RPMI8226 (cell line): ENCODE measurements around the gene PRKAR1B.

ENCODE experiments used
- DNase-seq: peaks from one replicate; pipeline ENCODE4 v3.0.0-alpha.2; 2015

PRKAR1B gene

DNA sequence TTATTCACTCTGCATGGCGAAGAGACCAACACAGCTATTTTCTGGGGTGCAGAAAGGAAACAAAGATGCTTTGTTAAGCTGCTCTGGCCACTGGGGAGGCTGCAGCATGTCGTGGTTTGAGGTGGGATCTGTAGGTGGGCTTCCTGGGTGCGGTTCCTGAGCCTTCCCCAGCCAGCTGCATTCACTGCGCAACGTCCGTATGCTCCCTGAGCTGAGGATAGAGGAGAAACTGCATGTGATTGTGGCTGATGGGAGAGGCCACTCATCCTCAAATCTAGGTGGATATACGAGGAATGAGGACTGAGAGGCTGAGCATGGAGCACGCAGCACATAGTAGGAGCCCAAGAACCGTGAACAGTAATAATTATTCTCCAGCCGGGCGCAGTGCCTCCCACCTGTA, 10.4 kb downstream of the PRKAR1B start:
- no peak for DNase-seq

DNA sequence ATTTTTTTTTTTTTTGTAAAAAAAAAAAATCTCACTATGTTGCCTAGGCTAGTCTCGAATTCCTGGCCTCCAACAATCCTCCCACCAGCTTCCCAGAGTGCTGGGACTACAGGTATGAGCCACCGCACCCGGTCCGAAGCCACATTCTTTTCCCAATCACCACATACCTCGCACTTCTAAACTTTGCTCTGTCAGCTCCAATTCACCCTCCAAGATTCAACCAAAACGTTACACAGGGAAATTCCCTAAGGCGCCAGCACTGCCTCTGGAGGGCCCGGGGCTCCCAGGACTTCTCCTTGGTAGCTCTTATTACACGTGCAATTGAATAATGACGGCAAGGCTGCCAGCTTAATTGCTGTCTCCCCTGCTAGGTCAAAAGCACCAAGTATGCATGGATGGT, 10.9 kb downstream of the PRKAR1B start:
- no peak for DNase-seq

DNA sequence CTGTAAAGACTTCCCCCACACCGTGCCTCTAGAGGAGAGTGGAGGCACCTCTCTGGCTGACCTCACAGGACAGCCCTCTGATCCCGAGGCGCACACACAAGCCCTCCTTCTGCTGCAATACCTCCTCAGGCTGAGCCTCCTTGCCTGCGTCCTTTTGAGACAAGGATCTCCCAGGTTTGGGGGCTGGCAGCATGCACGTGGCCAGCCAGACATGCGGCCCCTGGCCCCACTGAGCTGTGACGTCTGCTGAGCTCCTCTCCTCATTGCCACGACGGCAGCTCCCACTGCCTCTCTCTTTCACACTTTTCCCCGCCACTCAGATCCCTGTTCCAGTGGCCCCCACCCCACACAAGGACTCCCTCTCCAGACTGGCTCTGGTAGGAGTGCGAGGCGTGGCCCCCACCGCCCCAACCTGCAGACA, 12.8 kb downstream of the PRKAR1B start:
- DNase-seq: no peak

DNA sequence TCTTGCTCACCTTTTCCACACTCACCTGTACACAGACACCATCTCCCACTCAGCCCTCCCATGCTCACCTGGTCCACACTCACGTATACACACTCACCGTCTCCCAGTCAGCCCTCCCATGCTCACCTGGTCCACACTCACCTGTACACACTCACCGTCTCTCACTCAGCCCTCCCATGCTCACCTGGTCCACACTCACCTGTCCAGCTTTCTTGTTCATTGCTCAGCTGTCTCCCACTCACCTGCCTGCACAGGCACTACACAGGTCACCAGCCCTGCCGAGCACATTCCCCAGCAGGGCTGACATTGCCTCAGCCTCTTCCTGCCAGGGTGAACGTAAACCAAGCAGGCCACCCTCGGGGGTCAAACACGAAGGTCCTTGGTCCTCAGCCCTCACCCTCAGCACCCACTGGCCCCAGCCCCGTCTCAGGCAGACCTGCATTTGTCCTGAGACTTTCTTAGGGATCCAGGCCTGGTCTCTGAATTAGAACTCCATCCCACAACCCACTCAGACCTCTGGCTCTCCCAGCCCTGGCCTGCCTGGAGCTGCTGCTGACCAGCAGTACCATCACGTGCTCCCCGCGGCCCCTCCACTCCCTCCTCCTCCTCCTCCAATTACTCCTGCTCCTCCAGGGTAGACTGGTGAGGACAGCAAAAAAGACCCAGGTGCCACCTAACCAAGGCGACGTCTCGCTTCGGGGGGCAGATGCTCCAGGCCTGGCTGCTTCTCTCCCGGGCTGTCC, 13.4 kb downstream of the PRKAR1B start:
- DNase-seq: no peak

DNA sequence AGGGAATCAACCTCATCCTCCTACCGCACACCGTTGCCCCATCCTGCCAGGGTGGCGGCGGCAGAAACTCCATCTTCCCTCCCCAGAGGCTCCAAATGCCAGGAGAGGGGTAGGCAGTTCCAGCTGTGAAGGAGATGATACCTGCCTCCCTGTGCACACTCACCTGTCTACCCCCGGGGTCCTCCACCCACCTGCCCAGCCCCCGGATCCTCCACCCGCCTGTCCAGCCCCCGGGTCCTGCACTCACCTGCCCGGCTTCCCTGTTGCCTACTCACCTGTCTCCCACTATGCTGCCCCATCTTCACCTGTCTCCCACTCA, 14.0 kb downstream of the PRKAR1B start:
- DNase-seq: no peak

DNA sequence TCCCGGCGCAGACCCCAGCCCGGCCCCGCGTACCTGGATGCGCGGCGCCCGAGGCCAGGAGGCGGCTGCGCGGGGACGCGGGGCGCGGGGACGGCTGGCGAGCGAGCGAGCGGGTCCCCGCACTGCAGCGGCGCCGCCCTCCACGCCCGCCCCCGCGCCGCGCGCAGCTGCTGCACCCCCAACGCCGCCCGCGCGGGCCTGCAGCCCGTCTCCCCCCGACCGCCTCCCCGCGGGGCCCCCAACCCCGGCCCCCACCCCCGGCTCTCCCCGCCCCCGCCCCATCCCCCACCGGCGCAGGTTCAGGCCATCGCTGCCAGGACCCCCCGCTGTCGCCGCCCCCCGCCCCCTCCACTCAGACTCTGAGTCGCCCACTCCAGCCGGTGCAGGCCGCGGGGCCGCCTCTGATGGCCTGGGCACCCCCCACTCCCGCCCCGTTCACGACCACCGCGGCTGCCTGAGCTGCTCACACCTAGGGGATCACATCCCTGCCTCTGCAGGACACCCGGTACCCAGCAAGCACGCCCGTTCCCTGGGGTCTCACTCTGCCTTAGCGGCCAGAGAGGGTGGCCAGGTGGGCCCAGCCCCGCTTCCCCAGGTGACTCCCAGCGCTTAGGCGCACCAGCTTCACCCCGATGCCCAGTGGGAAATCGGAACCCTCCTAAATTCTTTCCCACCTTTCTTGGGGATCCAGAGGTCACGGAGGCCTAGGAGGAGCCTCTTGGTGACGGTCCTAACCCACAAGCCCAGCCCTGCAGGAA, 14.5 kb downstream of the PRKAR1B start:
- DNase-seq: no peak

DNA sequence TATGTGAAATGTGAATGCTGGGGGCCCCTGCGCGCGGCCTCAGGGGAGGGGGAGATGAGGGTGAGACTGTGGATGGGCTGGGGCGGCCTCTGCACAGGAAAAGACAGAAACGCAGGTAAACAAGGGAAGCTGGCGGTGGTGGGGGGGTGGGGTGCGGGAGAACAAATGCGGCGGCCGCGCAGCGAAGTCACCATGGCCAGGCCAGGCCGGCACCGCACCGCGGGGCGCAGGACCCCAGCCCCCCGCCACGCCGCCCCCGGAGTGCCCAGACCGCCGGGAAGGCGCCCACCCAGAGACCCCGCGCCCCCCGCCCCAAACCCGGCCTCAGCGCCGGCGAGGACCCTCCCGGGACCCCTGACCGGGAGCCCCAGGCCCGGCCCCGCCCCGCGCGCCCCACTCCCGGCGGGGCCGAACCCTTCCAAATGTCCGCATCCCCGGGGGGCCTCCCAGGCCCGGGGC, 15.1 kb downstream of the PRKAR1B start:
- DNase-seq: no peak

DNA sequence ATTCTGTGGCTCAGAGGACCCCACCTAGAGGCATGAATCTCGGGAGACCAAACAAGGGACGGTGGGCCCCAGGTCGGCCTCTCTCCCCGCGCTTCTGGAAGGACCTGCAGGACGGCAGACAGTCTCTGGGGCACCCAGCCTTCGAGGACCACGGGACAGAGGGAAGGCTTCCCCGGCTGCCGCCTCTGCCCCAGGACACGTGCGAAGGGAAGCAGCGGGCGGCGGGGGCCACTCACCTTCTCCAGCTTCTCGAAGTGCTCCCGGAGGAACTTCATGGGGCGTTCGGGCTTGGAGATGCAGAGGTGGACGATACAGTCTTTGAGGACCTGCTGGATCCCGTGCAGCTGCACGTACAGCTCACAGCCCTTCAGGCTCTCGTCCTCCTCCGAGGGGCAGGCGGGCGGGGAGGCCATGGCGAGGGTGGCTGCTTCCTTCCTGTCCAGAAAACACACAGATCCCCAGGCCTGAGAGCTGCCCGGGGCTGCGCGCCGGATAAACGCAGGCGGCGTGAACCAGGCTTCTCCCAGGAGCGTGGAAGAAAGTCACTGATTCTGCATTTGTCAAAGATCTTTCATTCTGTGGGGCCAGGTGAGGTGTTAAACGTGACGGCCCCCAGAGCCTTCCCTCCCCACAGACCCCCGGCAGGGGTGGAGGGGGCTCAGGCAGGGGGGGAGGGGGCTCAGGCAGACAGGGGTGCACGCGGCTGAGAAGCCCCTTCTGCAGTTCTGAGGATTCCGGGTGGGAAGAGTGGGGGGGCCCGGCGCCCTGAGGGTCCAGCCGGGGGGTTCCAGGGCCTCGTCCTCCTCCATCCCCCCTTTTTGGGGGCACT, 15.8 kb downstream of the PRKAR1B start:
- no peak for DNase-seq

DNA sequence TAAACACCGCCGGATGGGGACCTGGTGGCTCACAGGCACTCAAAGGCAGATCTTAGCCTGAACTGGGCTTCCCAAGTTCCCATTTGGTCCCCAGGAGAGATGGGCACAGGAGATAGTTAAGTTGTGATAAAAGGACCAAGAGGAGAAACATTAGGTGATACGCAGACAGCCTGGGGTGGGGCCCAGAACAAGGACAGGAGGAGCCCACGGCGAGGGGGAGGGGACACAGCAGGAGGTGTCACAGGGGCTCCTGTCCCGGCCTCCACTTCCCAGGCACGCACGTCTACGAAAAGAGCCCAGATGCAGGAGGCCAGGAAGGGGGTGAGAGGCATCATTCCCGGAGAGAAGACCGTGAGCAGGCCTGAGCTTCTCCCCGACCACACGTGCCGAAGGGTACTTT, 16.9 kb downstream of the PRKAR1B start:
- DNase-seq: no peak

DNA sequence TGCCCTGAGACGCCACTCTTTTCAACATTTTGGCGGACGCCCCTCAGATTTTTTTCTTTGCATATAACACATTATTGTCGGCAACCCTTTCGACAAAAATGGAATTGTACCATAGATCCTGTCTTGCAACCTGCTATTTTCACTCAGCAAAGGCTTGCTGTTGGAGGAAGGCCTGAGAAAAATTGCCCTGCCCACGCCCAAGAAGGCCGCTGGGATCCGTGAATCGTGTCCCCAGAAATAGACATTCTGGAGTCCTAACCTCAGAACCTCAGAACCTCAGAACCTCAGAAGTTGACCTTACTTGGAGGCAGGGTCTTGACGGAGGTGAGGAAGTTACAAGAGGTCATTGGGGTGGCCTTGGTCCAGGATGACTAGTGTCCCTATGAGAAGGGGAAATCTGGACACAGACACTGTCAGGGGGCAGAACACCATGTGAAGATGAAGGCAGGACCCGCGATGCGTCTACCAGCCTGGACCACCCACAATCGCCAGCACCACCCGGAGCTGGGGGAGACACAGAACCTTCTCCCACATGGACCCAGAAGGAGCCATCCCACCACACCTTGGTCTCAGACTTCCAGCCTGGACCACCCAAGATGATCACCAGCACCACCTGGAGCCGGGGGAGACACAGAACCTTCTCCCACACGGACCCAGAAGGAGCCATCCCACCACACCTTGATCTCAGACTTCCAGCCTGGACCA, 19.6 kb downstream of the PRKAR1B start:
- no peak for DNase-seq

DNA sequence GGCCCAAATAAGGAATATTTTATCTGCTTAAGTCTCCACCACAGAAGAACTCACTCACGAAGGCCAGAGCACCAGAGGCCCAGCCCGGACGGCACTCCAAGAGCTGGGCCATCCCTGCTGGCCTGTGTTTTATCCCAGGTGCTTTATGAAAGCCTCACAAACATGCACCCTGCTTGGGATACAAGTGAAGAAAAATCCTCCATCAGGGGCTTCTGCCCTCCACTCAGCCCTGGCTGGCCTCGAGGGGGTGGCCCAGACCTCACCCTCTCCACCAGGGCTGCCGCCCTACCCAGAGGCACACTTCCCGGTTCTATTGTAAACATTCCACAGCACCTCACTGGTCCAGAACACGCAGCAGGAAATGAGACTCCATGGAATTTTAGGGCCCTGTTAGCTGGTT, 20.4 kb downstream of the PRKAR1B start:
- DNase-seq: no peak

DNA sequence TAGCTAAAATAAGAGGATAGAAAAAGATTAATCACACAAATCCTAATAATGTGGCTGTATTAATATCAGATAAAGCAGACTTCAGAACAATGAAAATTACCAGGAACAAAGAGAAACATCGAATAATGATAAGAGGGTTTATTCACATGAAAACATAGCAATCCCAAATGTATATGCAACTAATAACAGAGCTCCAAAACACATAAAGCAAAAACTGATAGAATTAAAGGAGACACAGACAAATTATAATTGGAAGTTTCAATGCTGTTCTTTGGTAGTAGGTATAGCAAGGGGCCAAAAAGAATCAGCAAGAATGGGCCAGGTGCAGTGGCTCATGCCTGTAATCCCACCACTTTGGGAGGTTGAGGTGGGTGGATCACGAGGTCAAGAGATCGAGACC, 24.0 kb downstream of the PRKAR1B start:
- no peak for DNase-seq

DNA sequence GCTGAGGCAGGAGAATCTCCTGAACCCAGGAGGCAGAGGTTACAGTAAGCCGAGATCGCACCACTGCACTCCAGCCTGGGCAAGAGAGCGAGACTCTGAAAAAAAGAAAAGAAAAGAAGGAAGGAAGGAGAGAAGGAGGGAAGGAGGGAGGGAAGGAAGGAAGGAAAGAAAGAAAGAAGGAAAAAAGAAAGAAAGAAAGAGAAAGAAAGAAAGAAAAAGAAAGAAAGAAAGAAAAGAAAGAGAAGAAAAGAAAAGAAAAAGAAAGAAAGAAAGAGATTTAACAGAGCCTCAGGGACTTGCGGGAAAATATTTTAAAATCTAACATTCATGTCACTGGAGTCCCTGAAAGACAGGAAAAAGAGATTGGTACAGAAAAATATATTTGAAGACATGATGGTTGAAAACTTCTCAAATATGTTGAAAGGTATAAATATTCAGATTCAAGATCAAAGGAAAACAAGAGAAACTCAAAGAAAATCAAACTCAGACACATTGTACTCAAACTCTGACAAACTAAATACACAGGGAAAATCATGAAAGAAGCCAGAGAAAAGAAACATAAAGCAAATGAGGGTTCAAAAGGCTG, 25.9 kb downstream of the PRKAR1B start:
- DNase-seq: no peak

DNA sequence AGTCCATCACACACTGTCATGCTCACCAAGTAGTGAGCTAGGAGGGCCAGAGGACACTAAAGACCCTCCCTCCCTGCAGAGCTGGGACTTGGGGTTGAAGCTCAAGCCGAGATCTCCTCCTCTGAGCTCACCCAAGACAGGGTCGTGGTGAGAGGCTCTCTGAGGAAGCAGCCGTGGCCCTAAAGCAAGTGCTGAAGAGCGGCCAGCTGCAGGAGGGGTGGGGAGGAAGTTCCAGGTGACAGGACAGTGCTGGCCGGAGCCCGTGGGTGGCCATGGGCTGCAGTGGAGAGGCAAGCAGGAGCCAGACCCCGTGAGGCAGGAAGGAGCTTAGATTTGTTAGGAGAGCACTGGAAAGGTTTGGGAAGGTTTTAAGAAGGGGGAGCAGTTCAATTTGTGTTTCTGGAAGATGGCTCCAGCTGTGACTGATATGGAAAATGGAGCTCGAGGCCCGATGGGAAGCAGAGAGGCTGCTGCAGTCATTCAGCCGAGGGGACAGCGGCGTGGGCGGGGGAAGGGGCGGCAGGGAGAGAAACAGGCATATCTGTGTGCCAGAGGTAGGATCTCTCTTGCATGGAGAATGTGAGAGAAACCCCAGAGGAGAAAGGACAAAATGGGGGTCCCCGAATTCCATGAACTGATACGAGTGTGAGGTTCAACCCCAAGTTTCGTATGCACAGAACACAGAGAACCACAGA, 27.5 kb downstream of the PRKAR1B start:
- no peak for DNase-seq

DNA sequence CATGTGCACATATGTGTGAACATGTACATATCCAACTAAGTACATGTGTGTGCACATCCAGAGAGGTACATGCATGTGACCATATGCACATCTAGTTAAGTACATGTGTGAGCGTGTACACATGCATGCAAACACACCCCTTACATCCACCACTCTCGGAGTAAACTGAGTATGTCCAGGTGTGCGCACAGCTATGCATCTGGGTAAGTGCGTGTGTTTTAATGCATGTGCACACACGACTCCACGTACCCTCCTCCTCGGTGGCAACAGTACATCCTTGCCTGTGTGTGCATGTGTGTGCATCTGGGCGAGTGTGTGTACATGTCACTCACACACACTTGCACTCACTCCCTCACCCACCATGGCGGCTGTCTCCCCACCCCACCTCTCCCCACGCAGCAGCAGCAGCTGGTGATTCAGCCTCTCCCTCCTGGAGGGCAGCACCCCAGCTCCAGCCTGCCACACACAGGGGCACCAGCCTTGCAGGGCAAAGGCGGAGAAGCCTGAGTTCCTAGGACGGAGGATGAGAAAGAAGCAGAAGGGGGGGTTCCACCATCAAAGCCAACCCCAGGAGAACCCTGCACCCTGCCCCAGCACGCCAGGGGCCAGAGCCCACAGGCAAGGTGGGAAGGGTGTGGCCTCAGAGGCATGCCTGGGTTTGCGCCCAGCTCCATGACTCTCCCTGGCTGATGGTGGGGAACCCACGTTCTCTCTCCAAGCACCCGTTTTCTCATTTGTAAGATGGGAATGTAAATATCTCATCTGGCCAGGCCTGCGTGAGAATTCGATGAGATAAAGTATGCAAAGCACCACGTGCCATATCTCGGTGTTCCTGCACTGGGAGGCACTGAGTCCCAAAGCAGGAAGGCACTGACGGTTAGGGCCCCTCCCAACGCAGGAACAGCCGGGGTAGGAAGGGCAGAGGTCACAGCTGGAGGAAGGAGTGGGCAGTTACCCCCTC, 28.3 kb downstream of the PRKAR1B start:
- DNase-seq: no peak

DNA sequence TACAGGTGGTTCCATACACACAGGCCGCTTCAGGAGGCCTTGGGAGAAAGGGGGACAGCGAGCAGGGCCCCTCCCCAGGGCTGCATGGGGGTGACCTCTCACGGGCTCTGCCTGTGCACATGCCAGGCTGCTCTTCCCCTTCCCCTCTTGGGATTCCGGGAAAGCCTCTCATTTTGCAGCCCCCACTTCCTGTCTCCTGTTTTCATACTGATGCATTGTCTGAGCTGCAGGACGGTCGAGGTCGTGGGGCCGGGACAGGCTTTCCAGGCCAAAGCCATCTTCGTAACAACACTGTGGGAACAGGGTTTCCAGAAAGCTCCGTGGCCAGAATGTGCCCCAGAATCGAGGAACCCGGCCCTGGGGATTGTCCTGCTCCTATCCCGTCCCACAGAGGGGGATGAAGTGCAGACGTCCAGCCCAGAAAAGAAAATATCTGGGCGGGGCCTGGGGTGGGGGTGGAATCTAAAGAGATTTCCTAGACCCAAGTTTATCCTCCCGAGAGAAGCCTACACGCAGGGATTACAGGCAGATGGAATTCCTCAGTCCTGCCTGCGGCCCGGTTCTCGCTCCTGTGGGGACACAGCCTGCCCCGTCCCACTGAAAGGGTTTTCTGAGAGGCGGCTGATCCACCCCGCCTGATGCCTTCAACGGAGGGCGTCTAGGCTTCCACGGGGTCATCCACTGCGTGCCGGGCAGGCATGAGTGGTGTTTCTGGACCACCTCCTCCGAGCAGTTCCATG, 30.1 kb downstream of the PRKAR1B start:
- DNase-seq: no peak

DNA sequence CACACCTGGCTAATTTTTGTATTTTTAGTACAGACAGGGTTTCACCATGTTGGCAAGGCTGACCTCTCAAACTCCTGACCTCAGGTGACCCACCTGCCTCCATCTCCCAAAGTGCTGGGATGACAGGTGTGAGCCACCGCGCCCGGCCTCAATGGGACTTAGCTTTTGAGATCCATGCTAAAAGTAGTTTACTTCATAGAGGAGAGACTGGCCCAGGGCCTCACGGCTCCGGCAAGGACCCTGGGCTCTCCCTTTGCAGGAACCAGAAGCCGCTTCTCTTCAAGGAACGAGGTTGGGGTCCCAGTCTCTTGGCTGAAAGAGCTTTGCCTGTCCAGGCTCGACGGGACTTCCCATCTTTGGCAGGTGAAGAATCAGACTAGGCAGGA, 30.7 kb downstream of the PRKAR1B start:
- DNase-seq: no peak

DNA sequence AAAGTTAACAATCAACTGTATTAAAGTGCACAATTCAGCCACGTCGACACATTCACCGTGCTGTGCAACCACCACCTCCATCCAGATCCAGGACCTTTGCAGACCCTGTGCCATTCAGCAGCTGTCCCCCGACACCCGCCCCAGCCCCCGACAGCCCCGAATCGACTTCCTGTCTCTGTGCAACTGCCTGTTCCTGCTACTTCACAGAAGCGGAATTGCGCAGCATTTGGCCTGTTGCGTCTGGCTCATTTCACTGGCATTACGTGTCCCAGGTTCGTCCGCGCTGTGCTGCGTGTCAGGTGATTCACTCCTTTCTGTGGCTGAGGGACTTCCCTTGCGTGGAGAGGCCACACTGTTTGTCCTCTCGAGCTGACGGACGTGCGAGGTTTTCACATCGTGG, 33.8 kb downstream of the PRKAR1B start:
- no peak for DNase-seq

DNA sequence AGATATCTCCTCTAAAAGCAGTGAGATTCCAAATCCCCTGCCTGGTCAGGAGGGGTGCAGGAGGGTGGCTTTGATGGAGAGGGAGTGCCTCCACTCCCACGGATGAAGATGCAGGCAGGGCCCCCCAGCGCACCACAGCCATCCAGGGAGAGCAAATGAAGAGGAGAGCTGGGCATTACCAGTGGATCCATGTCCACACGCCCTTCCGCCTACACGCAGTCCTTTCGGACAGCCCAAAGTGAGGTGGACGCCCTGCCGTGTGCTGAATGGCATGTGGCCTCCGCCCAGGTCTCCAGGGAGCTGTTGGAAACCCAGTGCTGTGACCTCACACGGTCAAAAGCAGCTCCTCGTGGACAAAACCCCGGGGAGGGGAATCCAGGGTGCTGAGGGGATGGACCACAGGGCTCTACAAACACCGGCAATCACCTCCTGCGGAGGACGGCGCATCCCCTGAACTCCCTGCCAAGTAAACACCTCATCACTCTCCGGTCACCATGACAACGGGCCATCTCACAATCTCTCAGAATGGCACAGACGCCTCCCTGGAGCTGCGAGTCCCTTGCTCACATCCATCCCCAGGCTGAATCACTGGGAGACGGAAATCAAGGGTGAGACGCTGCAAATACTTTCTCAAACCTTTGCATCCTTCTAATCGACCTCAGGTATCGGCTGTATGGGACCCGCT, 35.6 kb downstream of the PRKAR1B start:
- no peak for DNase-seq
